HG03039 (cell line): ENCODE results near the gene SYT2.
"Not testable (repeated sequence)": the region's sequence is repeated elsewhere in the genome, so short reads cannot be mapped to it uniquely, and the experiment has no call there.

Source experiments
- ATAC-seq: cut with Tn5 transposase; IDR thresholded peaks from one replicate; pipeline ENCODE4 v1.9.1; 2021; ENCODE audit warnings: mild to moderate bottlenecking, moderate library complexity; ENCODE audit not compliant: unreplicated experiment

Gene SYT2

DNA sequence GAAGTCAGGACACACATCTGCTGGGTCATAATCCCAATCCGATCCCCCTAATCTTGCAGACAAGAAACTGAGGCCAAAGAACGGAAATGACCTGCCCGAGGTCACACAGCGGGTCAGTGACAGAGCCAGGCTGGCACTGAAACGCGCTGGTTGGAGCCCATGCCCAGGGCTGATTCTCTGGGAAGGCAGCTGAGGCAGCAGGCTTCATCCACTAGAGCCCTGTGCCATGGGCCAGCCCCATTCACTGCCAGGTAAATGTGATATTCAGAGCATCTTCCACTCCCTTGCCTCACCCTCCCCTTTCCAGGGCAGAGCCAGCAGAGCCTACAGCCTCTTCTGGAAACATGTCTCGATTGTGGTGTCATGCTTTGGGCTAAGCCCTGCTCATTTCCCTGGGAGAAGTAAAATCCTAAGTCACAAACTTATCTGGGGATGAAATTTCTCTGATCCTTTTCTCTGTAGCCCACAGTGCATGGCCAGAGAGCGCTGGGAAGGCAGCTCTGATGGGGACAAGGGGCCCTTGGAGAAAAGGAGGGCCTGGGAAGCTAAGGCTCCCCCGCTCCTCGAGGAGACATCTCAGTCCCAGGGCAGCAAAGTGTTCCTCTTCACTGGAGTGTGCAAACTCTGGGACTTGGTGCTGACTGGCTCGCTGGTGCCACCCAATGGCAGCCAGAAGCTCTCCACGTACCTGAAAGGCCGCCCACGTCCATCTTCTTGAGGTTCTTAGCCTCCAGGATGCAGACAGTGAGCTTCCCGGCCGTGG lies 110.4 kb downstream of the SYT2 start:
- ATAC-seq = no peak

DNA sequence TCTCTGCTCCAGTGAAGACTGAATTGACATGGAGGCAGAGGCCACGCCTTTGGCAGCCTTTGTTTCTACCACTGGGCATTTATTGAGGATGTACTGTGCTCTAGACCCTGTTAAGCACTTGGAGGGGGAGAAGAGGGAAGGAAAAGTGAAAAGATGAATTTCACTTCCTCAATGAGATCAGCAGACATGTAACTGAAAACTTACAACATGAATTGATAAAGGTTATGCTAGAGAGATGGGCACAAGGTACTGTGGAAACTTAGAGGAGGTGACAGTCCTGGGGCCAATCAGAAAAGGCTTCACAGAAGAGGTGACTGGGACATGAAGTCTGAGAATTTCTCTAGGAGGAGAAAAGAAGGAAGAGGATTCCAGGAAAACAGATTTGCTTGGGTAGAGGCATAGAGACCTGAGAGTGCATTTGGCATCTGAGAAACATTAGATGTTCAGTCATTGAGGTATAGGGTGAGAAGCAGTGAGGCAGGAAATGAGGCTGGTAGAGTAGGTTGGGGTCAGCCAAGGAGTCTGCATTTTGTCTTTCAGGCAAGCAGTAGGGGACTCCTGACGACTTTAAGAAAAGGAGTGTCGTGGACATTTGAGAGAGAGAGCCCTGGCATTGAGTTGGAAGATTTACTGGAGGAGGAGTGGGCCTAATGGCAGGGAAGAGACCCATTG lies 113.0 kb downstream of the SYT2 start:
- no peak for ATAC-seq

DNA sequence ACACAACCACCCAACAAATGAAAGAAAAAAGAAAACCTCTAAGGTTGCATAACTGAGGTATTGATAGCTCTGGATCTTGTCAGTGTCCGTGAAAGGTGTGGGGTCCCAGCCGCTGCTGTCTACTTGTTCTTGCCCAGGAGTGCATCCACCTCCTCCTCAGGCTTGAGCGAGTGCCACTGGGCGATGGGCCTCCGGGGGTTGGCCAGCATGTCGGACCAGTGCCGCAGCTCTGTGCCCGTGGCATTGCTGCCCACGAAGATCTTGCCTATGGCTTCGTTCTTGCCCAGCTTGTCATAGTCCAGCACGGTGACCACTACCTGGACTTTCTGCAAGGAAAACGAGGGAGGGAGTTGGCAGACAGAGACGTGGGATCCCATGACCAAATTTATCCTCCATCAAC lies 113.6 kb downstream of the SYT2 start:
- ATAC-seq = no peak

DNA sequence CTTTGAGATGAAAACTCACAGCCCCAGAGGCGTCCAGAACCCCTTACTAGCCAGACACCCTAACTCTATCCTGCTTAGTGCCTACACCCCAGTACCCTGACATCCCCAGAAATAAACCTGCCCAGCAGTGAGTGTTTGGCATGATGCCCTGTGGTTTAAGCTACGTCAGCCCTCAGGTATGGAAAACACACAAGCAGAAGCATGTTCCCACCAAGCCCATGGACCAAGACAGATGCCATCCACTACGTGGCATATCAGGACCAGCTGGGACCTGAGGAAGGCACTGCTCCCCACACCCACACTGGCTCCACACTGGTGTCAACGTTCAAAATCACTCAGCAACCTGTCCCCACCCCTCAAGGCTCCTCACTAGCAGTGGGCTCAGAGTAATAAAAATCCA lies 116.4 kb downstream of the SYT2 start:
- ATAC-seq = no peak

DNA sequence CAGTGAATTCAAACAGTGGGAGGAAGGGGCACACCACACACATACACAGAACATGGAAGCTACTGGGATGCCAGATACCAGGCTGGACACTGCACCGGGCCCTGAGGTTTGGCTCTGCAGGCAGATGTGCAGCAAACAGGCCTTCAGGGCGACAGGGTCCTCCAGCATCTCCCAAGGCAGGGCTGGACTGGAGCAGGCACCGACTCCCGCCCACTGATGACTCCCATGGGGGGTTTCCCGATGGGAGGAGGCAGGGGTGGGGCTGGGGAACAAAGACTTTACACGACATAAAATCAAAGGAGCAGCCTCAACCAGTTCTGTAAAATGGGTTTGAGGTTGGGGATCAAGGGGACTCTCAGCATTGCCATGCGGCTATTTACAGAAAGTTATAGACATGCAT lies 118.1 kb downstream of the SYT2 start:
- no peak for ATAC-seq

DNA sequence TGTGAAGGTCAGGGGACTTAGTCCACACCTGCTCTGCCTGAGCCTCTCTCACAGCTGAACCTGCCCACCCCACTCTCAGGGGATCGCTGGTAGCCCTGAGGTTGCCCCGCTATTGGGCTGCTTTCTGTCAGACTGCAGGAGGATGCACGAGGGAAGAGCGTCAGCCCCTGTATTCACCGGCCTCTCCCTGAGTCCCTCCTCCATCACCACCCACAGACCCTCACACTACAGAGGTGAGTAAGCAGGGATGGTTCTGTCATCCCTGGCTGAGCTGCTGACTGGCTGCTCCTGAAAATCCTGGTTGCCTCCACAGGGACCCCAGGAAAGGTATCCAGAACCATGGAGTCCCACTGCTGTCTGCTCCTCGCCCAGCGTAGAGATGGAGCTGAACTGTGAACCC lies 118.7 kb downstream of the SYT2 start:
- no peak for ATAC-seq

DNA sequence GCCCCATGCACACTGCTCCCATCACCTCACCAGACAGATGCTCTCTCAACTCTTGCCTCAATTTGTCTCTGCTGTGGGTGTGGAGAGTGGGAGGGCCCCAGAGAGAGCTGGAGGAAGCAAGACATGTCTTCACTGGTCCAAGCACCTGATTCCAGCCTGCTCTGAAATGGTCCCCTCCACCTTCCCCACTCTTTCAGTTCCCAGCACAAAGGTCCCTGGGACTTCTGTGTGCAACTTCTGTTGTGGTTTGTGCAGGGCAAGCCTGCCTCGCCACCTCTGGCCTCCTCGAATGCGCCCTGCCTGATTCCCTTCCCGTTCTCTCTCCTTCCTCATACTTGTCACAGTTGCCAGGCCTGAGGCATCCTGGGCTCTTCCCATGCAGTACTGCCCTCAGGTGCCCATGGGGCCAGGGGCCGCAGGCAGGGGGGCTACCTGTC lies 119.3 kb downstream of the SYT2 start:
- ATAC-seq = no peak

DNA sequence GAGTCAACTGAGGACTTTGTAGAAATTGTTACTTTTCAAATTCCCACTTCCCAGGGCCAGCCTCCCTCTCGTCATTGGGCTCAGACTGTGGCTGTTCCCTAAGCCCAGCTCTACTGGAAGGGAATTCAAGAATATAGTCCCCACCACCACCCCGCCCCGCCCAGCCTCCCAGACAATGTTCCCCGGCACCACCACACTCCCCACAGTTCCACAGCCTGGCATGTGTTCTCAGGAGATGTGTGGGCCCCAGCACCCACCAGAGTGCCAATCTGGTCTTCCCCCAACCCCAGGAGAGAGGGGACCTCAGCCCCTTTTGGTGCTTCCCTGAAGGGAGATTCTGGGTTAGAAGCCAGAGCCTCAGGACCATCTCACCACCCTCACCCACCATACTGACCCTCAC lies 120.1 kb downstream of the SYT2 start:
- no peak for ATAC-seq

DNA sequence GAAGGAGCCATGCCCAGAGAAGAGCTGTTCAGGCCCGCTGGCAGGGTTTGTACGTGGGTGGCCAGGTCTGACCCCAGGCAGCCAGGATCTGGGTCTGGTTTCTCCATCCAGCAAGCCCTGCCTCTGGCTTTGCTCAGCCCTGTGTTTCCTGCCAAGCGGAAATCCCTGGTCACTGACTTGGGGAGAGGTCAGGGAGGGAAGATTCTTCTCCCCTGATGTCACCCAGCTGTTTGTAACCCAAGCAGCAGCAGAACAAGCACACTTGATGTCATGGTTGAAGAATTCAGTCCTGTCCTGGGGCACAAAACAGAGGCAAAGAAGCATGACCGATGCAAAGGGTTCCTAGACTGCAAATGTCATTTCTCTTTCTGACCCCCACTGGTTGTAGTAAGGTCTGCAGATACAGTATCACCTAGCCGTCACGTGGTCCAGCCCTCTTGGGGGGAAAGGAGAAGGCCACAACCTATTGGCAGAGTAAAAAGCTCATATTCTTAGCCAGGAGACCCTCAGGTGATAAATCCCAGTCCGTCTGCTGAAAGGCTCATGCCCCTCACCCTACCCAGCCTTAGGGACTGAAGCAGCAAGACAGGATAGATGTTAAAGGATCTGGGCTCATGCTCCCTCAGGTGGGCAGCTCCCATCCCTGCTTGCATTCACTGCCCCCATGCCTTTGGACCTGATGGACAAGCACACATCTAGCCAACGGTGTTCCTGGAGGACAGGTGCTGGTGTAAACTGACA lies 120.9 kb downstream of the SYT2 start:
- no peak for ATAC-seq

DNA sequence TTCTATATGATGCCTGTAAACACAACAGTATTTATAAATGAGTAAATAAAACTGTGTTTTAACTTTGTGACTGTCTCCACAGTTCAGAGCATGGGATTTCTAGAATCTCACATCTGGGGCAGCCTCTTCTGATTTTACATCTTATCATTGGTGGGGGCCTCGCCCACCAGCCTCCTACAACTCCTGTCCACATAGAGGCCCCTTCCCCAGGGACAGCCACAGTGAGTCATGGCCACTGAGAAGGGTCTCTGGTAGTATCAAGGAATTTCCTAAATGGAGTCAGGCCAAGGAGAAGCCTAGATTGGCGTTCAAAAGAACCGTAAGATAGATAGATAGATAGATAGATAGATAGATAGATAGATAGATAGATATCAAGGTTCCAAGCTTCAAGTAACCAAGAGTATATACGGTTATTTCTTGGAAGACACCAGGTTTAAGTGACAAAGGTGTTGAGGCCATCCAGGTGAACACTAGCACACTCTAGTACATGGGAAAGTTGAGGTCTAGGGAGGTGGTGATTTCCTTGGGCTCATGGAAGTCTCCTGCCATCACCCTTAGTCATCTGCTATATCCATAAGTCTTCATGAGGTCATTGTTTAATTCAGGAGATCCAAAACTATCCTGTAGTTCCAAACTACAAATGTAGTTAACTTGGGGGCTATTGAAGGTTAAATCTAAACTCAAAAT lies 121.6 kb downstream of the SYT2 start:
- ATAC-seq = no peak

DNA sequence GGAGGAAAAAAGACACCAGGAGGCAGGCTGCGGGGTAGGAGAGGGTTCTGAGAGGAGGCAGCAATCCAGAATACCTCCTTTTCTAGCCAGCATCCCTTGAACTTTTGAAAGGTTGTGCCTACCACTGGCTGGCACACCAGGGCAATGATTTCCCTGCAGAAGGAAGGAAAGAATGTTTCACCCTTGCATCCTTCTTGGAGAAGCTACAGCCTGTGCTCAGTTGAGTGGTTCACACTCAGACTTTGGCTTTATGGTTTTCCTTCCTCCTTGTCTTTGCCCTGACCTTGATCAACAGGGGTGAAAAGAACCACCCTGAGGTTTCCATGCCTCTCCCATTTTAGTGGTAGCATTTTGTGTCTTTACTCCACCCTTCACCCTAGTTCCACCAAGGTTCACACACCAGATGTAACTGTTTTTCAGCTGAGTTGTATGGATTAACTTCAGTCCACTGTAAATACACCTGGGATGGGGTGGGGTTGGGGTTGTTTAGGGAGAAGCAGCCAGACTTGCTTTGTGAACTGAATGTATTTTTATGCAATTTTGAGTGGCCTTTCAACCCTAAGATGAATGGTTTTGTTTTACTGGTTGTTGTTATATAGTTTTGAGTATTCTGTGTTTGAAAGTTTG lies 122.3 kb downstream of the SYT2 start:
- no peak for ATAC-seq

DNA sequence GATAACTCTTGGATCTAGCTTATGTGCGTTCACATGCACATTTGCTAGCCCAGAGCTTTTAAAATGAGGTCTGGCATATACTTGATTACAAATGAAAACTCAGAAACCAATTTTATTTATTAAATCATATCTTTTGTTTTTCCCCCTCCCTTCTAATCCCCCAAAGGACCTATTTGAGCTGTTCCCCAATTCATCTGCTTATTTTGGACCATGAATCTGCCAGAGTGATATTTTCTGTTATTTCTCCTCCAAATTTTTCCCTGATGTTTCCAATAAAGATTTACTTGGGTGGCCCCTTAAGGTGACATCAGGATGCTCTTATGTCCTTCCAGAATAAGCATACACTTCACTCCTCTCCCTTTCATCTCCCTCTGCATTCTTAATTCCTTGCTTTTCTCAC lies 123.4 kb downstream of the SYT2 start:
- ATAC-seq = no peak

DNA sequence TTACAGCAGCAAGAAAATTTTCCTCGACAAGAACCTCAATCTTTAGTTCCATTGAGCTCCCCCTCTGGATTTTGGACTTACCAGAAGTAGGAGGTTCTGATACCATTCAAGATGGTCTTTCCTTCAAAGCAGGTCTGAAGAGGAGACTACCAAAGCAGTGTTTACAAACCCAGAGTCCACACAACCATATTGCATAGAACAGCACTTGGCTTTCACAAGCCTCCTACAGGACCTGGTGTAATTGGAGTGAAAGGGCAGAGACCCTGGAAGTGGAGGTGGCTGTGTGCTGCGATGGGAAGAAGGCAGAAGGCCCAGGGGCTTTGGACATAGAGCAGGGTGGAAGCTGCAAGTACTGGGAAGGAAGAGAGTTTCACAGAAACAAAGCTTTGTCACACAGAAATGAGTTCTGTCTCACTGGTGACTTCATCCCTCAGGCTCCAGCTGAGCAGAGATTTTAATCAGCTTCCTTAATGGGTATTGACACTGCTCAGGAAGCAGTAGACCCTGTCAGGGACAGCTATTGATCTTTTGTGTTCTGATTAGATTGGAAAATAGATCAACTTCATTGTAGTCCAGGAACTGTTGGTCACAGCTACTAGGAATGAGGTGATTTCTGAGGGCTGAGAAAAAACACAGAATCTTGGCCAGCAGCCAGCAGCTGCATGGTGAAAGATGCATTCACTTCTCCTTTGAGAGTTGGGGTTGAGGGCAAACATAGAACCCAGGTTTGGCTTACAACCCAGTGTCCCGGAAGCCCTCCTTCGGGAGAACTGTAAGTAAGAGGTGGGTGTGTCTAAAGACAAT lies 124.0 kb downstream of the SYT2 start:
- no peak for ATAC-seq

DNA sequence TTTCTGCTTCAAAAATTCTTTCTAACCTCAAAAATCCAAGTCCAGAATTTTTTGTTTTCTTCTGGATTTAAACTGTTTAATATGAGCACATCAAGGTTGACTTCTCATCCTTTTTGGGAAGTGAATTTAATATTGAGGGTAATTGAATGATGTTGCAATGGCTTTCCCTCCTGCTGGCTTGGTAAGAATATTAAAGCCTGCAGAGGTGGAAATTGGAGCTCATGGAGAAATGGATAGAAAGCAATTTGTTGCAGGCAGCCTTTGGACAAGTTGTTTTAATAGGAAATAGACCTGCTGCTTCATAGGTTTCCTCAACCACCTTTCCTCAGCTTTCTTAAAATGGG lies 124.7 kb downstream of the SYT2 start:
- no peak for ATAC-seq

DNA sequence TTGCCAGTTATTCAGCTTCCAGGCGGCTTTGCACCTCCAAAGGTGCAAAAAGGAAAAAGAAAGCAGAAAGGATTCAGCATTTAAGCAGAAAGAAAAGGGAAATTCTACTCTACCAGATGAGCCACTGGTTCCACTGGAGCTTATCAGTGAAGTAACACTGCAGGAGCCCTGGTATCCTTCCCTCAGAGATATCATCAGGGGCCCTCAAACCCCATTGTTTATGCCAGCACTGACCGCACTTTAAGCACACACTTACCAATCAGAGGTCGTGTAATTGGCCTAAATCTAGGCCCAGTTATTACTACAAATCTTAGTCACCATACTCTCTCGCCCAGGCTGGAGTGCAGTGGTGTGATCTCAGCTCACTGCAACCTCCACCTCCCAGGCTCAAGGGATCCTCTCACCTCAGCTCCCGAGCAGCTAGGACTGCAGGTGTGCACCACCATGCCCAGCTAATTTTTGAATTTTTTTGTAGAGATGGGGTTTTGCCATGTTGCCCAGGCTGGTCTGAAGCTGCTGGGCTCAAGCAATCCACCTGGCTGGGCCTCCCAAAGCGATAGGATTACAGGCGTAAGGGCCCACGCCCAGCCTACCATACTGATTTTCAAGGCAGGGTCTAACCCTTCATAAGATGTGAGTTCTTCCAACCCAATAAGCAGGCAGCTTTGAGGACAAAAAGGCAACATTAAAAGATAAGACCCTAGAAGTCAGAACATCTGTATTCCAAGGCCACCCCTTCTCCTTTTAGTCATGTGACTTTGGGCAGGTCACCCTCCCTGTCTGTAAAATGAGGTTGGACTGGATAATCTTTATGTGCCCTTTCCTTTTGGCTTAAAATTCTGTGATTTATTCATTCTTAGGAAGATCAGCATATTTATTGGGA lies 125.3 kb downstream of the SYT2 start:
- no peak for ATAC-seq

DNA sequence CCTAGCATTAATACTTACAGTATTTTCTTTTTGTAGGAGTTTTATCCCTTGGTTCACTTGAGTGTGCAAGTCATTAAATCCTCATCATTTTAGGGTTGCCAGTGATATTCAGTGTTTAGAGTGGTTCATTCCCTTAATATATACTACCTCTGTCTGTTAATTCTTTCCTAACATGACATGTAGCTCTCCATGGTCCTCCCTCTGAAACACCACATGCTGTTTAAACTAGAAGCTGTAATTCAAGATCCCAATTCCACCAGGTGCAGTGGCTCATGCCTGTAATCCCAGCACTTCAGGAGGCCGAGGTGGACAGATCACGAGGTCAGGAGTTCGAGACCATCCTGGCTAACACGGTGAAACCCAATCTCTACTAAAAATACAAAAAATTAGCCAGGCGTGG lies 127.9 kb downstream of the SYT2 start:
- not testable (repeated sequence) for ATAC-seq

DNA sequence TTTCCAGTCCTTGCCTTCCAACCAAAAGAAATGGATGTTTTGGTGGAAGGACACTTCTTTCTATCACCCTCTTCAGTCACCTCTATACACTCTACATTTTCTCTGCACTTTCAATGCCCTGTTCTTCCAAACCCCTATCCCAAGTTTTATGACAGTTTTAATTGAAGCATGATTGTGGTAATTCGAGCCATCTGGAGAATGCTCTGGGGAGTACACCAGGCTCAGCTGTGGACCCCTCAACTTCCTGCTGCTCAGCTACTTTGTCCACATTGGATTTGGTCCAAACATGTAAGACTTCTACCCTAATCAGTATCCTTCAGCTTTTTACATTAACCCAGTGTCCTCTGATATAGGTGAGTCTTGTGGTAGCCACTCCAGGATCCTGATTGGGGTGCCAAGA lies 129.6 kb downstream of the SYT2 start:
- ATAC-seq = no peak

DNA sequence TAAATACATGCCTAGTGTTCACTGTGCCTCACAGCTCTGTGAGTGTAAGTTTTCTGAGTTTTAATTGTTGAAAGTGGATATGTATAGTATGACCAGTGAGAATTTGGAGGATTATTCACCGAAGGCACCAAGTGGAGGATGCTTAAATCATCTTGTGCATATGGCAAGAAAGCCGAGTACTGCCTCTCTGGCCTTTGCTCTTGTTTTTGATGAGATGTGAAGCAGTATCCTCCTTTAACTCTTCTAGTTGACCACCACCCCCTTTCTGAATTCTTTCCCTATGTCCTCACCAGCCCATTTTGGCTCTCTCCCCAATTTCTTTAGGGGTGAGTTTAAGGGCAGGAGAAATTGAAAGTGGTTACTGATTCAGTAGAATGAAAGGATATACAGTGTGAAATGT lies 130.4 kb downstream of the SYT2 start:
- ATAC-seq = no peak

DNA sequence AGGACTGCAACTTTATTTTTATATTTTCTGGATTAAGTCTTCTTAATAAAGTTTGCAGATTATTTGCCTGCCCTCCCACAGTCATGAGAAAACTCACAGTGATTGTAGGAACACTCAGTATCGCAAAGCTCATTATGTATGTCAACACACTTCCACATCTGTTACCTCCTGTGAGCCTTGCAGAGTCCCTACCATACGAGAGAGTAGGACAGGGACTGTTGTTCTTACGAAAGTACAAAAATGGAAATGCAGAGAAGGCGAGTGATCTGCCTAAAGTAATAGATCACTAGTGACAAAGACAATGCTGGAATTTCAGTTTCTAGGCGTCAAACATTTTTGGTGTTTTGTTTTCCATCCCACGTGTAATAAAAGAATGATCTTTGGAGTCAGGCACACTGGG lies 131.7 kb downstream of the SYT2 start:
- no peak for ATAC-seq
